H1 (cell line): ENCODE results near the gene GAS6. TPM values are rescaled to one million over a fixed set of nuclear protein-coding genes. Genes with fewer than 3 reads are reported as not detected.
A peak's percentile ranks its signal among the peaks of the same experiment; 100 is the strongest.

Source experiments
- CTCF ChIA-PET: fragments of 300-600 bp; sonication (Branson Sonifier 250); formaldehyde crosslinking; loops from one replicate; lab custom pipeline; 2021; ENCODE audit not compliant: partially characterized antibody; lab: Charles Lee
- POLR2A ChIA-PET: fragments of 300-600 bp; sonication (Branson Sonifier 250); formaldehyde crosslinking; loops from one replicate; lab custom pipeline; 2021; ENCODE audit warnings: inconsistent platforms; ENCODE audit not compliant: partially characterized antibody; lab: Charles Lee
- DNase-seq, 2 experiments: peaks; one replicate each; pipeline versions ENCODE4 v3.0.0 to v3.0.0-alpha.2; 2010 to 2022; ENCODE audit warnings: low spot score in 2 of 2, low read depth in 1 of 2, mixed read lengths in 1 of 2
- FAIRE-seq: peaks from 2 replicates; lab custom pipeline; 2011; peaks lifted over from hg19 to GRCh38; lab: Jason Lieb, UNC
- H2AFZ ChIP-seq: 2 replicates; pipeline ENCODE4 v1.8.1; 2012; ENCODE audit warnings: low read length, inconsistent platforms
- H2AK5ac ChIP-seq: 2 replicates; pipeline ENCODE4 v1.6.1; 2013; ENCODE audit warnings: low read depth, low read length
- H2BK120ac ChIP-seq: replicated peaks from 2 replicates; pipeline ENCODE3; 2013; ENCODE audit warnings: low read depth, low read length, inconsistent platforms
- H2BK12ac ChIP-seq: 2 replicates; pipeline ENCODE4 v1.6.1; 2013; ENCODE audit warnings: low read depth, low read length
- H2BK15ac ChIP-seq: 2 replicates; pipeline ENCODE4 v1.6.1; 2013; ENCODE audit warnings: low read length
- H2BK20ac ChIP-seq: 2 replicates; pipeline ENCODE4 v1.6.1; 2013; ENCODE audit warnings: low read length
- H2BK5ac ChIP-seq: 2 replicates; pipeline ENCODE4 v1.6.1; 2013; ENCODE audit warnings: low read depth, low read length
- H3K14ac ChIP-seq: 2 replicates; pipeline ENCODE4 v1.6.1; 2013; ENCODE audit warnings: inconsistent platforms; ENCODE audit not compliant: insufficient read length
- H3K18ac ChIP-seq: 2 replicates; pipeline ENCODE4 v1.6.1; 2013; ENCODE audit warnings: low read length; ENCODE audit errors: extremely low read depth
- H3K23ac ChIP-seq: 2 replicates; pipeline ENCODE4 v1.6.1; 2013; ENCODE audit warnings: inconsistent platforms; ENCODE audit not compliant: insufficient read length
- H3K23me2 ChIP-seq: 2 replicates; pipeline ENCODE4 v1.6.1; 2013; ENCODE audit warnings: low read depth, low read length
- H3K27ac ChIP-seq: 2 replicates; pipeline ENCODE4 v1.6.1; 2011; ENCODE audit warnings: low read depth, low read length, inconsistent platforms
- H3K27me3 ChIP-seq, 4 experiments: replicated peaks in 1 of 4; 1 replicate in 1 of 4; 2 replicates in 3 of 4; pipeline versions ENCODE4 v1.6.1 to v1.8.1; 2011 to 2013; ENCODE audit warnings: low read length in 3 of 4, mild to moderate bottlenecking in 3 of 4, inconsistent platforms in 2 of 4, mixed read lengths in 2 of 4, moderate library complexity in 1 of 4; ENCODE audit not compliant: control insufficient read depth in 3 of 4, insufficient read depth in 3 of 4; ENCODE audit errors: extremely low read depth in 1 of 4
- H3K36me3 ChIP-seq, 4 experiments: 2 replicates each; pipeline versions ENCODE4 v1.6.1 to v1.8.1; 2011 to 2013; ENCODE audit warnings: mild to moderate bottlenecking in 4 of 4, low read length in 3 of 4, moderate library complexity in 2 of 4, control low read depth in 1 of 4, inconsistent platforms in 1 of 4; ENCODE audit not compliant: insufficient read depth in 4 of 4, control insufficient read depth in 2 of 4
- H3K4ac ChIP-seq: replicated peaks from 2 replicates; pipeline ENCODE3; 2013; ENCODE audit warnings: low read length, low read depth, mixed read lengths, inconsistent platforms; ENCODE audit not compliant: insufficient read length
- H3K4me1 ChIP-seq, 4 experiments: replicated peaks in 1 of 4; 1 replicate in 1 of 4; 2 replicates in 3 of 4; pipeline versions ENCODE4 v1.6.1 to v1.8.1; 2011 to 2013; ENCODE audit warnings: low read length in 3 of 4, inconsistent platforms in 2 of 4, mixed read lengths in 1 of 4; ENCODE audit not compliant: insufficient read depth in 4 of 4, control insufficient read depth in 3 of 4
- H3K4me2 ChIP-seq, 2 experiments: 2 replicates each; pipeline versions ENCODE4 v1.6.1 to v1.8.1; 2011 to 2013; ENCODE audit warnings: low read depth in 2 of 2, low read length in 2 of 2, control low read depth in 1 of 2, inconsistent platforms in 1 of 2, mild to moderate bottlenecking in 1 of 2; ENCODE audit not compliant: insufficient read depth in 1 of 2
- H3K4me3 ChIP-seq, 4 experiments: fragments of 200-600, 300-600 bp in 1 of 4; sonication (generic), shearing (Covaris generic), sonication (Bioruptor Twin) in 1 of 4; 2 replicates each; pipeline versions ENCODE4 v1.5.1 to v1.8.1; 2011 to 2016; ENCODE audit warnings: low read length in 4 of 4, low read depth in 3 of 4, control low read depth in 2 of 4, inconsistent platforms in 2 of 4, mild to moderate bottlenecking in 2 of 4, mixed read lengths in 1 of 4, moderate library complexity in 1 of 4; ENCODE audit not compliant: insufficient read depth in 2 of 4; ENCODE audit errors: extremely low read depth in 1 of 4
- H3K56ac ChIP-seq: replicated peaks from 2 replicates; pipeline ENCODE3; 2013; ENCODE audit warnings: low read depth, mild to moderate bottlenecking, mixed read lengths, low read length, inconsistent platforms; ENCODE audit not compliant: insufficient read length
- H3K79me1 ChIP-seq: 2 replicates; pipeline ENCODE4 v1.6.1; 2013; ENCODE audit warnings: low read depth, low read length, control low read depth
- H3K79me2 ChIP-seq, 2 experiments: 2 replicates each; pipeline versions ENCODE4 v1.6.1 to v1.8.1; 2012 to 2013; ENCODE audit warnings: low read length in 2 of 2, mild to moderate bottlenecking in 2 of 2, inconsistent platforms in 1 of 2; ENCODE audit not compliant: insufficient read depth in 2 of 2, control insufficient read depth in 1 of 2
- H3K9ac ChIP-seq, 4 experiments: replicated peaks in 1 of 4; 1 replicate in 1 of 4; 2 replicates in 3 of 4; pipeline versions ENCODE4 v1.6.1 to v1.8.1; 2011 to 2013; ENCODE audit warnings: low read depth in 3 of 4, low read length in 3 of 4, control low read depth in 2 of 4, mild to moderate bottlenecking in 2 of 4, moderate library complexity in 2 of 4, inconsistent platforms in 1 of 4; ENCODE audit errors: extremely low read depth in 1 of 4
- H3K9me3 ChIP-seq, 2 experiments: 2 replicates each; pipeline versions ENCODE4 v1.6.1 to v1.8.1; 2012 to 2013; ENCODE audit warnings: mild to moderate bottlenecking in 2 of 2, moderate library complexity in 2 of 2, control low read depth in 1 of 2, inconsistent platforms in 1 of 2, low read depth in 1 of 2, low read length in 1 of 2, mixed read lengths in 1 of 2; ENCODE audit not compliant: insufficient read depth in 2 of 2
- H4K20me1 ChIP-seq, 2 experiments: replicated peaks in 1 of 2; 2 replicates each; pipeline versions ENCODE3 to v1.8.1; 2011 to 2013; ENCODE audit warnings: inconsistent platforms in 2 of 2, low read length in 2 of 2, mild to moderate bottlenecking in 1 of 2; ENCODE audit not compliant: insufficient read depth in 2 of 2, control insufficient read depth in 1 of 2
- H4K5ac ChIP-seq: 2 replicates; pipeline ENCODE4 v1.6.1; 2013; ENCODE audit warnings: low read length, low read depth, mixed read lengths, inconsistent platforms; ENCODE audit not compliant: insufficient read length
- H4K8ac ChIP-seq: 2 replicates; pipeline ENCODE4 v1.8.0; 2013; ENCODE audit warnings: mild to moderate bottlenecking, moderate library complexity, low read length, inconsistent platforms; ENCODE audit not compliant: insufficient read depth; ENCODE audit errors: extremely low read depth
- H4K91ac ChIP-seq: replicated peaks from 2 replicates; pipeline ENCODE3; 2013; ENCODE audit warnings: low read length, mixed read lengths, inconsistent platforms; ENCODE audit not compliant: insufficient read length
- CBX8 ChIP-seq: fragments of 300-800, 300-1000 bp; sonication (generic); IDR thresholded peaks from 2 replicates; pipeline ENCODE4 v1.7.1; 2016; ENCODE audit warnings: low read depth, low read length, borderline replicate concordance
- CTBP2 ChIP-seq: IDR thresholded peaks from 2 replicates; pipeline ENCODE4 v1.7.0; 2011; ENCODE audit warnings: borderline replicate concordance, mild to moderate bottlenecking, moderate library complexity, mixed read lengths, low read length; ENCODE audit not compliant: insufficient read depth, insufficient read length
- PHF8 ChIP-seq: fragments of 200-600 bp; sonication (generic); conservative IDR thresholded peaks from 2 replicates; pipeline ENCODE4 v1.7.1; 2012; ENCODE audit warnings: low read depth, mild to moderate bottlenecking, inconsistent platforms, low read length, moderate library complexity
- RAD21 ChIP-seq, 2 experiments: IDR thresholded peaks in 1 of 2; conservative IDR thresholded peaks in 1 of 2; 2 replicates each; pipeline ENCODE4 v1.6.1; 2011; ENCODE audit warnings: low read depth in 2 of 2, low read length in 2 of 2, improper control_type of control experiment in 1 of 2, inconsistent platforms in 1 of 2, mild to moderate bottlenecking in 1 of 2, moderate library complexity in 1 of 2
- RXRA ChIP-seq: IDR thresholded peaks from 2 replicates; pipeline ENCODE4 v1.6.1; 2011; ENCODE audit warnings: low read depth, mild to moderate bottlenecking, low read length, moderate library complexity; ENCODE audit not compliant: insufficient read depth
- SIX5 ChIP-seq: IDR thresholded peaks from 2 replicates; pipeline ENCODE4 v1.6.1; 2011; ENCODE audit warnings: mild to moderate bottlenecking, low read depth, low read length
- TAF7 ChIP-seq: optimal IDR thresholded peaks from 2 replicates; pipeline ENCODE3; 2011; ENCODE audit warnings: low read depth, mild to moderate bottlenecking, inconsistent platforms, low read length, moderate library complexity, borderline replicate concordance
- WGBS, 2 experiments: shearing (Covaris generic) in 1 of 2; methylation state at CpG; one replicate each; pipeline versions ENCODE4 v1.1.6 to v1.1.7; 2013 to 2015; ENCODE audit warnings: low lambda C conversion rate in 2 of 2, mixed read lengths in 2 of 2, inconsistent platforms in 1 of 2, low coverage in 1 of 2, missing lambda C conversion rate in 1 of 2; ENCODE audit not compliant: insufficient replicate concordance in 2 of 2, insufficient coverage in 1 of 2, insufficient read length in 1 of 2; ENCODE audit errors: extremely low coverage in 1 of 2, missing lambda C conversion rate in 1 of 2; 5-methylcytosine and 5-hydroxymethylcytosine counted together
- polyA plus RNA-seq, 7 experiments: library from polyadenylated mRNA; depleted of rRNA in 3 of 7; stranded (reverse) in 5 of 7; unstranded in 2 of 7; fragments of >200 nt in 5 of 7; fragments of 200-250 nt in 2 of 7; gene quantifications; 1 replicate in 5 of 7; 2 replicates in 1 of 7; 4 replicates in 1 of 7; pipeline versions ENCODE4 v1.2.1 to v1.2.3, GENCODE V29; 2011 to 2013; ENCODE audit warnings: missing spikeins in 2 of 7, mixed read lengths in 2 of 7
- total RNA-seq: library from RNA; stranded (reverse); fragmentation: NEBNext Ultra II Directional; extraction: Animal tissue kit (Norgen Biotek cat#: 25700); gene quantifications from 2 replicates; pipeline ENCODE4 v1.2.1, GENCODE V29; 2021
- TF ChIP-seq, protein P1 (sequence below): IDR thresholded peaks from 2 replicates; pipeline ENCODE4 v1.6.1; 2011; ENCODE audit warnings: low read depth, mild to moderate bottlenecking, low read length; ENCODE audit not compliant: insufficient read depth
- TF ChIP-seq, protein P2 (sequence below): IDR thresholded peaks from 2 replicates; pipeline ENCODE4 v1.6.1; 2011; ENCODE audit warnings: low read length, improper control_type of control experiment

GAS6 gene
- total and polyA plus RNA-seq, 2 of the 8 experiments (the other 6 are each of a cell fraction or from before 2014, with no cell fraction given) = 18.6 to 31.0 TPM

DNA sequence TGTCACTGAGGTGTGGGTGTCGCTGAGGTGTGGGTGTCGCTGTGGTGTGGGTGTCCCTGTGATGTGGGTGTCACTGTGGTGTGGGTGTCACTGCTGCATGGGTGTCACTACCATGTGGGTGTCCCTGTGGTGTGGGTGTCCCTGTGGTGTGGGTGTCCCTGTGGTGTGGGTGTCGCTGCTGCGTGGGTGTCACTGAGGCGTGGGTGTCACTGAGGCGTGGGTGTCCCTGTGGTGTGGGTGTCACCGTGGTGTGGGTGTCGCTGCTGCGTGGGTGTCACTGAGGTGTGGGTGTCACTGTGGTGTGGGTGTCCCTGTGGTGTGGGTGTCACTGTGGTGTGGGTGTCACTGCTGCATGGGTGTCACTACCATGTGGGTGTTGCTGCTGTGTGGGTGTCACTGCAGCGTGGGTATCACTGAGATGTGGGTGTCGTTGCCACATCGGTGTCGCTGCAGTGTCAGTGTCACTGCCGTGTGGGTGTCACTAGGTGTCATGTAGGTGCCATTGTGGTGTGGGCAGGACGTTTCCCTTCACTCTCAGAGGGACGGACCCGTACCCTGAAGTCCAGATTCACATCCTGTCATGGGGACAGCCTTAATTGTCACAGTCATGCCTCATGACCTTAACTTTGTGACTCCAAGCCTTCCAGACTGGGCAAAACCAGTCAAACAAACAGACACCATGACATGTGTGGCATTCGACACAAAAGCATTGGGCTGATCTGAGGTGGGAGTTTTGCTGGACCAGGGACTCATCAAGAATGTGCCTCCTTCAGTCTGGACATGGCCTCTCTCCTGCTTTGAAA, 12.7 kb upstream of the GAS6 start:
- 83% methylated on average over 11 of the region's 18 CpGs; no CpG with 5 or more reads in 1 of the 2 experiments for WGBS, 2 experiments
- POLR2A ChIA-PET = no interaction called here
- DNase-seq = no peak
- TF ChIP-seq PHF8 (no peak), SIX5 (no peak), RAD21 (IDR thresholded peaks at IDR 0.05 in 1 of 2, conservative IDR thresholded peaks at IDR 0.05 in 1 of 2; ENCODE audit: low read depth in 2 of 2, low read length in 2 of 2) (no peak), CBX8 (no peak), RXRA (no peak), TAF7 (no peak), CTBP2 (no peak)
- TF ChIP-seq, protein P1, sequence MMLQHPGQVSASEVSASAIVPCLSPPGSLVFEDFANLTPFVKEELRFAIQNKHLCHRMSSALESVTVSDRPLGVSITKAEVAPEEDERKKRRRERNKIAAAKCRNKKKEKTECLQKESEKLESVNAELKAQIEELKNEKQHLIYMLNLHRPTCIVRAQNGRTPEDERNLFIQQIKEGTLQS = no peak
- TF ChIP-seq, protein P2, sequence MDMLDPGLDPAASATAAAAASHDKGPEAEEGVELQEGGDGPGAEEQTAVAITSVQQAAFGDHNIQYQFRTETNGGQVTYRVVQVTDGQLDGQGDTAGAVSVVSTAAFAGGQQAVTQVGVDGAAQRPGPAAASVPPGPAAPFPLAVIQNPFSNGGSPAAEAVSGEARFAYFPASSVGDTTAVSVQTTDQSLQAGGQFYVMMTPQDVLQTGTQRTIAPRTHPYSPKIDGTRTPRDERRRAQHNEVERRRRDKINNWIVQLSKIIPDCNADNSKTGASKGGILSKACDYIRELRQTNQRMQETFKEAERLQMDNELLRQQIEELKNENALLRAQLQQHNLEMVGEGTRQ = no peak

More for the DNA sequence above, 12.7 kb upstream of the GAS6 start:
- Histone ChIP-seq H3K56ac (no peak overlapping the region), H3K23ac (no peak overlapping the region), H3K18ac (no peak overlapping the region), H3K36me3 (no peaks in the 10 kb centered on the region), H4K20me1 (no peaks in the 10 kb centered on the region), H3K4me1 (no peaks in the 10 kb centered on the region; a peak in 1 of 7 replicates), H3K27me3 (no peaks in the 10 kb centered on the region), H3K9me3 (no peaks in the 10 kb centered on the region), H2AK5ac (no peak overlapping the region; the same call in 1 of the 2 replicates), H3K4ac (no peak overlapping the region), H2BK12ac (peak overlapping the region; percentile 80; the same call in 1 of the 2 replicates), H3K79me1 (no peaks in the 10 kb centered on the region), H3K4me3 (no peak overlapping the region), H2AFZ (no peak overlapping the region), H2BK20ac (no peak overlapping the region), H4K8ac (no peak overlapping the region; the same call in 1 of the 2 replicates), H3K9ac (no peak overlapping the region), H3K4me2 (no peak overlapping the region), H3K79me2 (no peaks in the 10 kb centered on the region), H2BK15ac (peak overlapping the region; percentile 34), H4K91ac (peak overlapping the region; percentile 35), H2BK120ac (no peak overlapping the region), H3K23me2 (no peaks in the 10 kb centered on the region; the same call in 1 of the 2 replicates), H4K5ac (no peak overlapping the region), H3K14ac (no peak overlapping the region), H3K27ac (no peak overlapping the region), H2BK5ac (peak overlapping the region; percentile 69; the same call in 1 of the 2 replicates)
- CTCF ChIA-PET = interaction anchor here (0.8 to 1.5 kb wide), 3 partner anchors 14 to 74 kb away, joined by 3 to 4 read pairs (median 3); no protein-coding TSS in a partner anchor
- FAIRE-seq = no peak
